BE2C (cell line): ENCODE data around the gene COL5A1.

Experiments used
- DNase-seq: peaks from one replicate; pipeline ENCODE4 v3.0.0-alpha.2; 2020
- H3K27me3 ChIP-seq: fragments of 250-450 bp; sonication (Bioruptor Pico); 2 replicates; pipeline ENCODE4 v1.5.1; 2020; ENCODE audit warnings: mild to moderate bottlenecking
- H3K36me3 ChIP-seq: fragments of 250-450 bp; sonication (Bioruptor Pico); 2 replicates; pipeline ENCODE4 v1.5.1; 2020; ENCODE audit warnings: mild to moderate bottlenecking
- H3K4me1 ChIP-seq: fragments of 250-450 bp; sonication (Bioruptor Pico); 2 replicates; pipeline ENCODE4 v1.5.1; 2020
- H3K4me3 ChIP-seq: 2 replicates; pipeline ENCODE4 v1.5.1; 2011; ENCODE audit warnings: low read depth, low read length
- H3K9me3 ChIP-seq: fragments of 250-450 bp; sonication (Bioruptor Pico); 2 replicates; pipeline ENCODE4 v1.5.1; 2020
- CTCF ChIP-seq: IDR thresholded peaks from 2 replicates; pipeline ENCODE4 v1.5.1; 2012; ENCODE audit warnings: mild to moderate bottlenecking, low read depth, low read length

The COL5A1 gene

DNA sequence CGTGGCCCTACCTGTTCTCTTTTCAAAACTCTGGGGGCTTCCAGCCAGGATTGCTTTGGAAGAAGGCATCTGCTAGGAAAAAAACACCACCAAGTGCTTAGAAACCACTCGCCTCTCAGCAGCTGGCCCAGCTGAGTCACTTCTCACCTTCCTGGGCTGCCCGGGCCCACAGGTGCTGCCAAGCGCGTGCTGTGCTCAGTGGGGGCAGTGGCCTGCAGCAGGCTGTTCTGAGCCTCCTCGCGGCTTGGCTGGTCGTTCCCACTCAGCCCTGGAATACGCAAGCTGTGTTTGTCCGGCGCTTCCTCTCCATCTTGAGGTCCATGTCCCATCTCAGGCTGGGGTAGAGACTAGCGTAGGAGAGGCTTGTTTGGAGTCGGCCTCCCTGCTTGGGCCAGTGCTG, 136.6 kb downstream of the COL5A1 start:
- no peak for TF ChIP-seq CTCF
- no peaks in the 10 kb centered on the region for H3K27me3 ChIP-seq
- no peak overlapping the region for H3K4me3 ChIP-seq
- H3K9me3 ChIP-seq = no peaks in the 10 kb centered on the region
- peaks cover 7% of the 10 kb centered on the region for H3K4me1 ChIP-seq
- no peak for DNase-seq
- no peaks in the 10 kb centered on the region for H3K36me3 ChIP-seq

GRCh38 chr9:134778841-134779411, 137.3 kb downstream of the COL5A1 start:
- peaks cover 7% of the 10 kb centered on the region for H3K4me1 ChIP-seq
- peak; percentile 85 for DNase-seq
- H3K36me3 ChIP-seq = no peaks in the 10 kb centered on the region
- H3K9me3 ChIP-seq = no peaks in the 10 kb centered on the region
- H3K27me3 ChIP-seq = no peaks in the 10 kb centered on the region
- H3K4me3 ChIP-seq = no peak overlapping the region
- TF ChIP-seq CTCF = peak; percentile 94

GRCh38 chr9:134779640-134780039, 138.0 kb downstream of the COL5A1 start:
- H3K4me3 ChIP-seq = no peak overlapping the region
- no peak for DNase-seq
- H3K36me3 ChIP-seq = no peaks in the 10 kb centered on the region
- H3K9me3 ChIP-seq = no peaks in the 10 kb centered on the region
- no peak for TF ChIP-seq CTCF
- peaks cover 7% of the 10 kb centered on the region for H3K4me1 ChIP-seq
- H3K27me3 ChIP-seq = no peaks in the 10 kb centered on the region

- peak; percentile 44 for TF ChIP-seq CTCF
- H3K4me1 ChIP-seq = peaks cover 5% of the 10 kb centered on the region; the same call in 1 of the 2 replicates
- no peaks in the 10 kb centered on the region for H3K27me3 ChIP-seq
- no peak overlapping the region for H3K4me3 ChIP-seq
- no peaks in the 10 kb centered on the region for H3K36me3 ChIP-seq
- DNase-seq = peak; percentile 40
- H3K9me3 ChIP-seq = no peaks in the 10 kb centered on the region
Observed at GRCh38 chr9:134781591-134782302, 140.1 kb downstream of the COL5A1 start.

DNA sequence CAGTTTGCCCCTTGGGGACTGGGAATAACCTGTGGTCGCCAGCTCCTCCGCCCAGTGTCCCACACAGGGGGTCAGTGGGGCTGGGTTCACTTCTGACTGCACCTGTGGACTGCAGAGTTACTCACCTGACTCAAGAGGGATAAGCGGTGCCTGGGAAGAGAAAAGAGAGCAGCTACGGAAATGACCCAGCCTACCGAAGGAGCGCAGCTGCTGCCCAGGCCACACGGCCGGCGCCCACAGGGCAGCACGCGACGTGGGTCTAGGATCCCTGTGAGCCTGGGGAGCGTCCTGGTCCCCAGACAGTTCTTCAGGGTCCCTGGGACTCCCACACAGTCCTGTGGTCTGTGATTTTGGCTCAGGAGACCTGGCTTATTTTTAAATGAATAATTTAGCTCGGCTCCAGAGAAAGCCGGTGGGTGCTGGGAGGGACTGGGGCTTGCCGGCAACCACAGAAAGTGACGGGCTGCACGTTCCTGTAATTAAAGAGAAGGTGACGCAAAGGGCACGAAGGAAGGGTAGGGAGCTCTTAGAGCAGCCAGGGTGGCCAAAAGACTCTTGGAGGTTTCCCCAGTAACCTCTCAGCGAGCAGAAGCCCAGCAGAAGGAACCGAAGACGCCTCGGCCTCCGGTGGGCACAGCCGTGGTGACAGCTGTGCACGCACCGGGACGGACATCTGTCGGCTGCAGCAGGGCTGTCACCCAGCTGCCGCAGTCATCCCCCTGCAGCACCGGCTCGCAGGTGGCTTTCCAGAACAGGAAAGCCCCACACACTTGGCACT, 141.5 kb downstream of the COL5A1 start:
- no peaks in the 10 kb centered on the region for H3K27me3 ChIP-seq
- no peak for TF ChIP-seq CTCF
- H3K36me3 ChIP-seq = no peaks in the 10 kb centered on the region
- DNase-seq = no peak
- H3K9me3 ChIP-seq = no peaks in the 10 kb centered on the region
- H3K4me1 ChIP-seq = peaks cover 5% of the 10 kb centered on the region; the same call in 1 of the 2 replicates
- no peak overlapping the region for H3K4me3 ChIP-seq

DNA sequence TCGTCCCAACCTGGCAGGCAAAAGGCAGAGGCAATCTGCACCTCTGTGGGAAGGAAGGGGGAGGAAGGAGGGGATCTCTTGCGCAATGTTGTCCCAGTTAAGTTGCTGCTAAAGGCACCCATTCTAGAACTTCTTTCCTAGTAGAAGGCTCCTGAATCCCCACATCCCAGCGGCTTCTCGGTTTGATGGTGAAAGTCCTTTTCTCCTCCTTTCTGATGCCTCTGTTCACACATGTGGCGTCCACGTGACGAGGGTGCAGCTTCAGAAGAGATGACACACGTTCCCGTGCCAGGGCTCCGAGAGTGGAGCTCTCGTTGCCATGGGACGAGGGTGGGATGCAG, 142.1 kb downstream of the COL5A1 start:
- Histone ChIP-seq H3K4me1 (peaks cover 5% of the 10 kb centered on the region; the same call in 1 of the 2 replicates), H3K9me3 (no peaks in the 10 kb centered on the region), H3K27me3 (no peaks in the 10 kb centered on the region), H3K4me3 (no peak overlapping the region), H3K36me3 (no peaks in the 10 kb centered on the region)
- TF ChIP-seq CTCF = no peak
- DNase-seq = no peak
